HK-2 (cell line): ENCODE results near the gene MRPL46.
"Not testable (repeated sequence)": the region's sequence is repeated elsewhere in the genome, so short reads cannot be mapped to it uniquely, and the experiment has no call there.

Source experiments
- DNase-seq: peaks from one replicate; pipeline ENCODE4 v3.0.0-alpha.2; 2018; ENCODE audit not compliant: unreplicated experiment

MRPL46 gene

DNA sequence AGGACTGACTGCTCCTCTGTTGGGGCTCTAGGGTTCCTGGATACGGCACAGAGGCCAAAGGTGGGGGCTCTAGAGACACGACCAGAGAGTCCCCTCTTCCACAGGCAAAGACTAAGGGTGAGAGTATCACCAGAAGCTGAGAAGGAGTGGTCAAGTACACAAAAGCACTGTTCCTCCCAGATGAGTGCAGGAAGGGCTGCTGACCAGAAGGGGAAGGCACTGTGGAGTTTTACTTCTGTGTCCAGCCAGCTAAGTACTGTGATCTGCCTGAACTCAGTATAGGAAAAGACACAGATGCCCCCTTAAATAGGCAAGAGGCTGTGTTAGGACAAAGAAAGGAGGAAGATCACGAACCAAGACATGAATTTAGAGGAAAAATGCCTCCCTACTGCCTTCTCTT lies 12.0 kb upstream of the MRPL46 start:
- DNase-seq: no peak

DNA sequence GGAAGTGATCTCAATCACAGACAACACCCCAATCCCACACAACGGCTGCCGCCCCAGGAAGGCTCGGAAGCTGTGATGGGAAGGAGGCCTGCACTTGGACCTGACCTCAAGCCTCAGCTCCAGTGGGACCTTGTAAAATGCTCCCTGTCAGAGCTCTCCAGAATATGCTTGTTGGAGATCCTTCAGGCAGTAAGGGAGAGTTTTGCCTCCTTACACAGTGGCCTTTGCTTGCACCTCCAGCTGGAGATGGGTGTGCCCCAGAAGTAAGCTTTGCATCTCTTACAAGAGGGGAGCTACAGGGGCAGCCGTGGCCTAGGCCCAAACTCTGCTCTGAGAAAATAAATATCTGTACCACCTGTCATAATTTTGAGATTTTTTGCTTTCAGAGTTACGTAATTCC lies 10.7 kb upstream of the MRPL46 start:
- DNase-seq: no peak

DNA sequence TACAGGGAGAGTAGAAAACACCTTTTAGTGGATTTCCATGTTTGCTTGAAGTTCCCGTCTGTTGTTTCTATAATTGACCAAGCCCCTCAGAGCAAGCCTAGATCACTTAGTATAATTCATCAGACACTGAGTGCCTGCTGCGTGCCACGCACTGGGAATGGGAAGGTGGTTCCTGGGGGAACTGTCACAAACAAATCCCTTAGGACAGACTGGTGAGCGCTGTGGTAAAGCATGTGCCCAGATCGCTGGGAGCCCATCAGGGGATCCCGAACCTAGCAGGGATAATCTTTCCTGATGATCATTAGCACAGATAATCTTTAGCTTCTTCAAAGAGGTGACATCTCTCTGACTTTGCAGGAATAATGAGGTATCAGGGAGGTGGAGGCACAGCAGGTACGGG lies 9.9 kb upstream of the MRPL46 start:
- DNase-seq: no peak

DNA sequence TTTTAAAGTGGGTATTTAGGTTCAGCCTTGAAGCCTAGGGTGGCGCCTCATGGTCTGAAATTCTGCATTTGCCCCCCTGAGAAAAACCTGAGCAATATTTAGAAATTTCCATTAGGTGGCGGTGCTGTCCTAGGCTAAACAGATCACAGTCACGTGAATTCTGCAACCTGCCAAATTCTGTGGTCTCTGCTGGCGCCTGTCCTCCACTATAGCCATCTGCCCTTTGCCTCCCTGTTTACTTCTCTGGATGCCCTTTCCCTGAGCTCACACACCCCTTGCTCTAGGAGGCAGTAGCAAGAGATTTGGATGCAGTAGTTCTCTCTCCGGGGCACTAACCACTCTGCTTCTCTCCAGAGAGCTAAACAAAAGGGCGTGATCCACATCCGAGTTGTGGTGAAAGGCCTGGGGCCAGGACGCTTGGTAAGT lies 9.5 kb upstream of the MRPL46 start:
- no peak for DNase-seq

DNA sequence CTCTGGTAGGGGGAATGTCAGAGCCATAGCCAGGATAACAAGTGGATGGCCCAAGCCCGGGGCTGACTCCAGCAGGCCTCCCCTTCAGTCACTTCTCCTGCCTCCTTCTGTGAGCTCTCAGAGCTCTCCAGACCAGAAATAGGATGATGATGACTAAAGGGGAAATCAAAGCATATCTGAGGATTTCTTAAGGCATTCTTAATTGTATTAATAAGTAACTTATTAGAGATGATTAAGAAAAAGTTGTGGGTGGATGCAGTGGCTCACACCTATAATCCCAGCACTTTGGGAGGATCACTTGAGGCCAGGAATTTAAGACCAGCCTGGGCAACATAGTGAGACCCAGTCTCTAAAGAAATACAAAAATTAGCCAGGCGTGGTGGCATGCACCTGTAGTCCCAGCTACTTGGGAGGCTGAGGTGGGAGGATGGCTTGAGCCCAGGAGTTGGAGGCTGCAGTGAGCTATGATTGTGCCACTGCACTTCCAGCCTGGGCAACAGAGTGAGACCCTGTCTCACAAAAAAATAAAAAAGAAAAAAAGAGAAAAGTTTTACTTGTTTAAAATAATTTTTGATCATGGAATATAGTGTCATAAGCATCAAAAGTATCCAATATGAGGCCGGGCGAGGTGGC lies 6.6 kb upstream of the MRPL46 start:
- DNase-seq: not testable (repeated sequence)

DNA sequence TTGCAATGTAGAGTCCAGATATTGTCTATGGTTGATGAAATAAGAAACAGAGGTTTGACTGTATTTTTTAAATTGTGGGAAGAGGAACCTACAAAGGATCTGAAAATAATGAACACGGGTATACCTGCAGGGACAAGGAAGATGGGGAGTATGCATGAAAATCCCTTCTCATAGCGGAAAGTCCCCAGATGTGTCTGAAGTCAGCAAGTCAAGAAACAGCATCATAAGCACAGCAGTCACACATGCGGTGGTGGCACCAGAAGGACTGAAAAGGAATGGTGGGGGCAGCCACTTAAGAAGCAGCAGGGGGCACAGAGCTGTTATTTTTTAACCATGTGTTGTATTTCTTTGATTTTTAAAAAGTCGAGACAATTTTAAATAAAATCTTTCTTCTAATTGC lies 5.0 kb upstream of the MRPL46 start:
- no peak for DNase-seq

DNA sequence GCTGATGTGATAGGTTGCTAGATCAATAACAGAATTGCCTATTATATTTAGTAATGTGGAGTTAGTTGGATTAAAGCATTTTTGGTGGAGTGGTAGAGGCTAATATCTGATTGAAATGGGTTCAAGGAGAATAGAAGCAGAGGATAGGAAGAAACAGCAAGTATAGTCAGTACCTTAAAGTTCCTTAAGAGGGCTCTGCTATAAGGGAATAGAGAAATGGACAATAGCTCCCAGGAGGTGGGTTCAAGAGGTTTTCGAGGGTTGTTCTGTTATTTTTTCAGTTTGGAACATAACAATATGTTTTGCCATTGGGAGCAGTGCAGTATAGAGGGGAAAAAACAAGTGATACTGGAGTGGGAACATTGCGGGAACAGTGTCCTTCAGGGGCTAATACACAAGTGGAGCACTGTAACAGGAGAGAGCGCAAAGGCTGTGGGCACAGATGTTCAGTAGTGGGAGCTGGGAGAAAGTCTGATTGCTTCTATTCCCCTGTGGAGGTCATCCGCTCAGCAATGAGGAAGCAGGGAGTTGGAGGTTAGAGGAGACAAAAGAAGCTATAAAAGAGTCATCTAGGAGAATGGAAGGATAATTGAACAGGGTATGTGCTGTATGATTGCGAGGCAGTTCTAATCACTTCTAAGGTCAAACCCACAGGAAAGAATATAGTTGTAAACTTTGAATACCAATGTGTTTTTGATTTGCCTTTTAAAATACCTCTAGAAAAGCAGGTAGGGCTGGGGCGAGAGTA lies 3.6 kb upstream of the MRPL46 start:
- DNase-seq: no peak

DNA sequence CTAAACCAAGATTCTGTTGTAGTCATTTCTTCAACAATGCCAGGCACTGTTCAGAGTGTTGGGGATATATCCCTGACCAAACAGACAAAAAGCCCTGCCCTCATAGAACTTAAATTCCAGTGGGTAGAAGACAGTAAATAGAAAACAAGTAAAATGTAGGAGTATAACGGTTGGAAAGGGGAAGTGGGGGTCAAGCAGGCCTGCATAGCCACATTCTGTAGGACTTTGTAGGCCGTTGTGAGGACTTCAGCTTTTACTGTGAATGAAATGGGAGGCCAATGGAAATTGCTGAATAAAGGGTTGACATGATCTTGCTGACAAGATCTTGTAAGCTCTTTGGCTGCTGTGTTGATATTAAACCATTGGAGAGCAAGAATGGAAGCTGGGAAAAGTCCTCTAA lies 2.1 kb upstream of the MRPL46 start:
- DNase-seq: no peak

DNA sequence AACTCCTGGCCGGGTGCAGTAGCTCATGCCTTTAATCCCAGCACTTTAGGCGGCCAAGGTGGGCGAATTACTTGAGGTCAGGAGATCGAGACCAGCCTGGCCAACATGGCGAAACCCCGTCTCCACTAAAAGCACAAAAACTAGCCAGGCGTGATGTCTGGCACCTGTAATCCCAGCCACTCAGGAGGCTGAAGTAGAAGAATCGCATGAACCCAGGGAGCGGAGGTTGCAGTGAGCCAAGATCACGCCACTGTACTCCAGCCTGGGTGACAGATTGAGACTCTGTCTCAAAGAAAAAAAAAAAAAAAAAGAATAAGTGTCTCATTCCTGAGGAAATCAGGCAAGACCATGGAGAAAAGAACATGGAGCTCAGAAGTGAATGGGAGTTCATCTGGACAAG lies 1.5 kb upstream of the MRPL46 start:
- not testable (repeated sequence) for DNase-seq

DNA sequence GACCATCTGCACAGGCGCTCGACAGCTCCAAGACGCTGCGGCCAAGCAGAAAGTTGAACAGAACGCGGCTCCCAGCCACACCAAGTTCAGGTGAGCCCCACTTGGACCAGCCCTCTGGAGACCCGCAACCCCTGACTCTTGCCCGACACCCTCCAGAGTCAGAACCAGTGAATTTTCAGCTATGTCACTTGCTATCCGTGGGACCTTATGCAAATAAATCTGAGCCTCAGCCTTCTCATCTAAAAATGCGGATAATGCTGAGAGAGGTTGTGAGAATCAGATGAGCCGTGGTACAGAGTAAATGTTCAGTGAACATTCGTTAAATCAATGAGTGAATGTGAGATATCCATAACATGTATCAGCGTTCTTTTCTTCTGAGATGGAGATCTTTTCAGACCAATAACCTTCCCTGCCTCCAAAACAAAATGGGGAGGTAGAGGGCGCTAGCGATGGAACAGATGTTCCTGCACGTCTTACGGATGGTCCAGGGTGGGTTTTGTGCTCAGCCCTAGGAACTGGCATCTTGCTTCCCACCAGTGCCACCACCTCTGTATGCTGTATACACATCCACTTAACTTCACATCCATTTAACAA lies 844 bp upstream of the MRPL46 start:
- DNase-seq: no peak

DNA sequence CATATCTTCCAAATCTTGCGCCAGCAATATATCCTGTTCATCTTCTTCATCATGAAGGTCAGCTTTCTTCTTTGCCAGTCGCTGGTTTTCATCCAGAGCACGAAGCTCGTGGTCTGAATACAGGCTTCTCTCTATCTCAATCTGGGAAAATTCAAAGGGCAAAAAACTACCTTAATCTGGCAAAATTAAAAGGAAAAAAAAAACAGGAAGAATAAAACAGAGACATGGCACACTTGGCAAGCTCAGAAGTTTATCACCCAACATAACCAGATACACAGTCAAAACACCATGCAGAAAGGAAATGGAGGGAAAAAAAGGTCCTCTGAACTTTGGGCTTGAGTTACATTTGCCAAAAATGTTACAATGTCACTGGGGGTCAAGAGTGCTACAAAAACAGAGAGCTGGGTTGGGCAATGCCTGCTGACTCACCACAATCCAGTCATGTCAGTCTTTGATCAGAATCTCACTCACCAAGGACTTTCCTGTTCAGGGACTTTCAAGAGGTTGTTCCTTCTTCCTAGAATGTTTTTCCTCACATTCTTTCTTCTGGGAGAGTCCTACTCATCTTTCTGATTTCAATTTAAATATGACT lies 1.5 kb downstream of the MRPL46 start:
- no peak for DNase-seq

DNA sequence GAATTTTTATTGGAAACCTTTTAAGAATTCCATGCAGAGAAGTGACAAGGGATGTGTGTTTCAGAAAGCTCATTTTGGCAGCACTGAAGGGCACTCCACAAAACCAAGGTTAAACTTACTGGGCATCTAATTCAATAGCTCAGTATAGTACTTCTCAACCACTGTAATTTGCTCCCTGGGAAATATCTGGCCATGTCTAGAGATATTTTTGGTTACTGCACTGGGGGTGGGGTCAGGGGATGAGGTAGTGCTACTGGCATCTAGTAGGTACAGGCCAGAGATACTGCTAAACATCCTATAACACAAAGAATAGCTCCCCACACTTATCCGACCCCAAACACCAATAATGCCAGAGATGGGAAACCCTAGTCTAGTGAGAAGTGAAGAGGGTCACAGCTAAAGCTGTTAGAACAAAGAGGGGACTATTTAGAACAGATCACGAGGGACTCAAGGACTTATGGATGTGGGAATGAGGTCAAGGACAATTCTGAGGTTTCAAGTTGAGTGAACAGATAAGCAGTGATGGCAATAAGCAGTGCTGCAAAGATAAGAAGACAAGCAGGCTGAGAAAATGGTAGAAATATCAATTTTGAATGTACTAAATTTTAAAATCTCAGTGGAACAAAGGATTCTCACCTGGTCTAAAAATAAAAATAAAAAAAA lies 3.2 kb downstream of the MRPL46 start:
- DNase-seq: no peak

DNA sequence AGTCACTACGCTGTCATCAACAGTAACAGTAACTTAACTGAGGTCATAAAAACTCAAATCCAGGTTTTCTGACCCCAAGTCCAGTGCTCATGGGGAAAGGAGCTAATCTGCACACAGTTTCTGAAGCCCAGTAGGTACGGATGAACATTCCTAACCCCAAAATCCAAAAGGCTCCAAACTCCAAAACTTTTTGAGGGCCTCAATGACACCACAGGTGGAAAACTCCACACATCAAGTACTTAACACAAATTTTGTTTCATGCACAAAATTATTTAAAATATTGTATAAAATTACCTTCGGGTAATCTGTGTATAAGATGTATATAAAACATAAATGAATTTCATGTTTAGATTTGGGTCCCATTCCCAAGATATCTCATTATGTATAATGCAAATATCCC lies 10.5 kb downstream of the MRPL46 start:
- DNase-seq: no peak

DNA sequence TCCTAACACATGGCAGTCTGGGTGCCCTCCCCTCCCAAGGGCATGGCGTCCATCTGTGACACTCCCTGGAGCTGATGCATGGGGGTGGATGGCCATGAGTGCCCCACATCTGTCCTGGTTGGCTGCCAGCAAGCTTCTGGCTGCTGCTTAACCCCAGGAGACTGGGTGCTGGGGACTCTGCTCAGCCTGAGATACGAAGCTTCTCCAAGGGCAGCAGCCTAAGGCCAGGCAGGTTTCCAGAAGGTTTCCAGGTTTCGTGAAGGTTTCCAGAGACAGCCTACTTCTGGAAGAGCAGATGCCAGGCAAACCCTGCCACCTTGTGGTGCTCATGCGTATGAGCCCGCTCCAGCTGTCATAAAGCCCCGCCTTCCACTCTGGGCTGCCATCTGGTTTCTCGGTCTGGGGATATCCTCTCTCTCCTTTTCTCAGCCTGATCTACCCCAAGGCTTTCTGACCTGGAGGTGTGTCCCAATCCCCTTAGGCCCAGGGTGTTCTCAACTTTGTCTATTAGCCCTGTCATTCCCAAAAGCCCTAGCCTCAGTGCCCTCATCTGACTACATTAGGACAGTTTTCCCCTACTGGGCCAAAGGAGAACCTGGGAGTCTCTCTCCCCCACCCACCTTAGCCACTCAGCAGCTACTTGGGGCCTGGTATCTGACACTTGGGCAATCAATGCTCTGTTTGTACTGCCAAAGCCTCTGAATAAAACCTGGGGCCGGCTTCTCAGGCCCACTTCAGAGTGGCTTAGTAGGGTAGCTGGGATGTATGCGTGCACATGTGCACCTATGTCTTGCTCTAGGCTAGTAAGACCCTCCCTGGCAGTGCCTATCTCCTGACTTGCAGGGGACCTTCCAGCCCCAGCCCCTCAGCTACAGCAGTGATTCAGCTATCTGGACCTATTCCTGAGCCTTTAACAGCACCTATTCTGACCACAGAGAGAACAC lies 12.0 kb downstream of the MRPL46 start:
- peak; percentile 26 for DNase-seq

DNA sequence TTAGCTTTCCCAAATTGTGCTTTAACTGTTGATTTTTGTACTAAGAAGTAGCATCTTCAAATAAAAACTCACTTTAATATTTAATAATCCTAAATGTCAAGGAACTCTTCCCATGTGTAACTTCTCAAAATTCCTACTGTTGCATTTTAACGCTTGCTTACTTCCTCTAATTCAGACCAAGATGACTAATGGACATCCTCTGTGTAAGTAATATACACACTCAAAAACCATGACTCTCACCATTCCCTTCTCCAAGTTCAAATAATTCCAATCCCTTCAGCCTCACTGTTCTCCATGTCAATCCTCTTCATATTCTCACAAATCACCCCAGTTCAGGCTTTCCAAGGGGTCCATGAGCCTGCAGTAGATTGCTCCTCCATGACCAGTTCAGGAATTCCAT lies 13.0 kb downstream of the MRPL46 start:
- DNase-seq: no peak

DNA sequence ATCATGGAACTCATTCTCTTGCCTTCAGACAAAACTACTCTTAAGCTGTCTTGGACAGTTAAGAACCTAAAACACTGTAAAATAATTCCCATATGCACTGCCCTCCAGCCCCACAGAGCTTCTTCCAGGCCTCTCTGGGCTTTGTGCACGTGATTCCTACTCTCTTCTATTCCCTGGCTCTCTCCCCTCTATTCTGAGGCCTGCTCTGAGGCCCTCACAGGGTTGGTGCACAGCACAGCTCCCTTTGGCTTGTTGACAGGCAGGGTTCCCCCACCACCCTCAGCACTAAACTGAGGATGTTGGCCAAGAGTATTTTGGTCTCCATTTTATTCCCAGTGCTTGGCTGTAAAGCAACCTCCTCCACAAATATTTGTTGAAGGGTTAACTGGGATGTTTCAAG lies 13.5 kb downstream of the MRPL46 start:
- DNase-seq: no peak

DNA sequence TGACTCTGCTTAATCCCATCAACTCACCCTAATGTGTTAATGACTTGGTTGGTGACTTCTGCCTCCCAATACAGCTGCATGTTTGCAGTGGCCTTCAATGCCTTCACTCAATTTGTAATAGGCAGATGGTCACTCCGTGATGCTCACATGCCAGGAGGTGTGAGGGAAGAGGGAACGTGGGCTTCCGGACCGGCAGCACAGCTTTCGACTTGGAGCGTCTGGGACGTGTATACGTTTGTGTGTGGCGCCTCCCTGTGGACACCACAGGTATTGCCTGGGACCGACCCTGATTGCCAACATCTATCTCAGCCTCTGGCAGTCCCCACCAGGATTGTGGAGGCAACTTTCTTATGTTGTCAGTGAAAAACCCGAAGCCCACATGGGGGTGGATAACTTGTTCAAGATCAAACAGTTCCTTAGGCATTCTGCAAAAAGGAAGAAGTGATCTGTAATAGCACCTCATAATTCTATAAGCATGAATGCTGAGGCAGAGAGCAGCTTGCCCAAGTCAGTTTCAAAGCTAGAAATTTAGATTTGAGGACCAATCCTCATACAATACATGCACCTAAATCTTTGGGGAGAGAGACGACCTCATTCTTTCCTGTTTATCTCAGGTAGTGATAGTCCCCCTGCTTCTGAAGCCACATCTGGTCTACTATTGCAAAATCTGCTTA lies 16.9 kb downstream of the MRPL46 start:
- DNase-seq: peak; percentile 77

DNA sequence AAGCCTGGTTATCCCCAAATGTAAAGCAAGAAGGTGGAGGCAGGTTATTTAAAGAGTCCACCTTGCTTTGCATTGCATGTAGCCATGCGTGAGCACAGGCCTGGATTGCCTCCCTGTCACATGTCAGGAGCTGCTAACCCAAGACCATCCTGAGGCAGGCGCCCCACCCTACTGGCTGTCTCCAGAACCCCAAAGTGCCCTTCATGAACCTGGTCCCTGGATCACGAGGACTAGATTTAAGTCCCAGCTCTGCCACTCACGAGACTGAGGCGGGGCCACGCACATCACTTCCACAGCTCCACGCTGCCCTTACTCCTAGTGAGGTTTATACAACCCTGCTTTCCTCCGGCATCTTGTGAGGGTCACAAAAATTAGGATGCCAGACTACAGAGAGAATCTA lies 17.6 kb downstream of the MRPL46 start:
- DNase-seq: no peak

DNA sequence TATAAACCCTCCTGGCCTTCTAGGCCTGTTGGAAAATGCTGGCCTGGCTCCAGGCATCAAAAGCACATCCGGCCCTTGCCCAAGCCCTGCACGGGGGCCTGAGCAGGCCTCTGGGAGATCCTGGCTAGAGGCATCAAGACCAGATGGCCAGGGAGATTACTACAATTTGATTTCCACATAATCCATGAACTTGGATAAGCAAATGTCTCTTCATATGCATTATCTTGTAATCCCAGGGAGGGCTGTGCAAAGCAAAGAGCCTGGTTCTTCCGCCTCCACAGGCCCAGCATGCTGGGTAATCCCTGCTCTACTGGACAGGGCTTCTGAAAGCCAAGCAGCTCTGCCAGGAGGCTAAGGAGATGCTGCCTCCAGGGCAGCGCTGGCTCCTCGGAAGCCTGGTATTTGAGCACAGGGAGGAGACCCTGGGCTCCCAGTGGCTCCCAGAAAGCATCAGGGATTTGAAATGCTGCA lies 18.2 kb downstream of the MRPL46 start:
- no peak for DNase-seq

DNA sequence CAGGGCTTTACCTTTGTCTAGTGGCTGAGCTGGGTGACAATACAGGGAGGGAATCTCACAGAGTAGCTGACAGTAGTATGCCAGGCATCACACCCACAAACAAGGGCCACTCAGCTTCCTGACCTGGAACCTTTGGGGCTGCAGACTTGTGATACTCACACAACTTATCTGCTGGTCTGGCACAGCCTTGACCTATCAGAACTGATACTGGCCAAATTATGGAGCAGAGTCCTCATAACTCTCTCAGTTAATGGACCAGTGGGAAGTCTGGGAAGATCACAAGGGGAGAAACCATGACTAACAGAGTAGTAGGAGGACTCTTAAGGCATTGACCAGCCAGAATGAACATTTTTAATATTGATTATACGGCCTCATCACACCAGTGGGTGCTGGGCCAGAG lies 19.4 kb downstream of the MRPL46 start:
- no peak for DNase-seq

DNA sequence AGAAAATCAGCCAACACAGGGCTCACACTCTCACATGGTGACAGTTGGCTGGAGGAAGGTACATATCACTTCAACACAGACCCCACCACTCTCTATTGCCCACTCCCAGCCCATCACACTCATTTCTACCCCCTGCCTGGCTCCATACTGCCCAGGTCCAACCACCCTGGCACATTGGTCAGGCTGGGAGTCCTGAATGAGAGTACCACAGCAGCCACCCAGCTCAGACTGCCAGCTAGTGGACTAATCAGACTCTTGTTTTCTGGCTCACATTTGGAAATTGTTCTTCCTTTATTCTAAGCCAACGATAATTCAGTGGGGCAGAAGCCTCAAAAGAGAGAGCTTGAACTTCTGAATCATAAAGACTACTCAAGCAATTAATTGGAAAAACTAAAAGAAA lies 20.0 kb downstream of the MRPL46 start:
- no peak for DNase-seq
